ENCODE results near the gene PRDM16.

DNA sequence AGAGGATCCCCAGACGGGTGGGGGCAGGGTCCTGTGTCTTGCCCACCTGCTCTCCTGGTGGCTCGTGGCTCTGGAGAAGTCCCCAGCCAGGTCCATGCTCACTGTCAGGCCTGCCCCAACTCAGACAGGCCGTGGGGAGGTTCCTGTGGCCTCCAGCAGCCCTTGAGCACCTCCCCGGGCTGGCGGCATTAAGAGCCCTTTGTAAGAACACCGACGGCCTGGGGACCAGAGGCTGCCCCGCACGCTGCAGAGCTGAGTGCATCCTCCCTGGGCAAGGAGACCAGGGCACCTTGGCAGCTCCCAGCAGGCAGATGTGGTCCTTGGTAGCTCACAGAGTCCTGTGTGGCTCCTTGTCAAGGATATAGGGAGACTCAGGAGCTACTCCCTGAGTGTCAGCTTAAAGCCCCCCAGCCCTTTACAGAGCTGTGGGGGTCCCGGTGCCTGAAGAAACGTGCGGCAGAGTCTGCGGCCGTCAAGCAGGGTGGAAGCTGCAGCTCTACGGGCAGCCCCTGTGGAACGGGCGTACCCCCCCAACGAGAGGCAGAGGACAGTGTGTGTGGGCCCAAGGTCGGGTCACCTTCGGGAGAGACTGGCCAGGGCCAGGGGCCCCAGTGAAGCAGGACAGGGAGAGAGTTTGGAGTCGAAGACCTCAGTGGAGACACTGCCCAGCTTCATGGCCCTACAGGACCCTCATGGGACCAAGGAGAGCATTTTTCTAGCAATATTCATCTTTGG is 118.6 kb downstream of the PRDM16 start:
- TF ChIP-seq, protein P1, sequence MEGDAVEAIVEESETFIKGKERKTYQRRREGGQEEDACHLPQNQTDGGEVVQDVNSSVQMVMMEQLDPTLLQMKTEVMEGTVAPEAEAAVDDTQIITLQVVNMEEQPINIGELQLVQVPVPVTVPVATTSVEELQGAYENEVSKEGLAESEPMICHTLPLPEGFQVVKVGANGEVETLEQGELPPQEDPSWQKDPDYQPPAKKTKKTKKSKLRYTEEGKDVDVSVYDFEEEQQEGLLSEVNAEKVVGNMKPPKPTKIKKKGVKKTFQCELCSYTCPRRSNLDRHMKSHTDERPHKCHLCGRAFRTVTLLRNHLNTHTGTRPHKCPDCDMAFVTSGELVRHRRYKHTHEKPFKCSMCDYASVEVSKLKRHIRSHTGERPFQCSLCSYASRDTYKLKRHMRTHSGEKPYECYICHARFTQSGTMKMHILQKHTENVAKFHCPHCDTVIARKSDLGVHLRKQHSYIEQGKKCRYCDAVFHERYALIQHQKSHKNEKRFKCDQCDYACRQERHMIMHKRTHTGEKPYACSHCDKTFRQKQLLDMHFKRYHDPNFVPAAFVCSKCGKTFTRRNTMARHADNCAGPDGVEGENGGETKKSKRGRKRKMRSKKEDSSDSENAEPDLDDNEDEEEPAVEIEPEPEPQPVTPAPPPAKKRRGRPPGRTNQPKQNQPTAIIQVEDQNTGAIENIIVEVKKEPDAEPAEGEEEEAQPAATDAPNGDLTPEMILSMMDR (IDR thresholded peaks at IDR 0.05; ENCODE audit: low read length): no peak
- no peak for TF ChIP-seq EZH2 (IDR thresholded peaks at IDR 0.05; ENCODE audit: borderline replicate concordance, low read length)

Data from OCI-LY1 (cell line).